Small intestine (tissue), 7 donors: ENCODE measurements around the gene EXD3. TPM values are rescaled to one million over a fixed set of nuclear protein-coding genes. Genes with fewer than 3 reads are reported as not detected.

Experiments used
- DNase-seq, 2 donors: peaks; one replicate each; pipeline versions ENCODE4 v3.0.0 to v3.0.0-alpha.2; 2013
- FAIRE-seq: peaks from 2 replicates; lab custom pipeline; 2012; peaks lifted over from hg19 to GRCh38; lab: Jason Lieb, UNC
- H3K27ac ChIP-seq, 3 donors: one replicate each; pipeline ENCODE4 v1.5.1; 2013; ENCODE audit warnings: low read length in 2 of 3, mild to moderate bottlenecking in 2 of 3, control low read depth in 1 of 3, inconsistent platforms in 1 of 3, low read depth in 1 of 3, moderate library complexity in 1 of 3
- H3K27me3 ChIP-seq, 3 donors: one replicate each; pipeline ENCODE4 v1.6.1; 2013; ENCODE audit warnings: low read length in 3 of 3, inconsistent platforms in 1 of 3; ENCODE audit not compliant: control insufficient read depth in 3 of 3, insufficient read depth in 3 of 3
- H3K36me3 ChIP-seq, 3 donors: one replicate each; pipeline ENCODE4 v1.6.1; 2013; ENCODE audit warnings: low read length in 3 of 3, inconsistent platforms in 1 of 3, low read depth in 1 of 3, mild to moderate bottlenecking in 1 of 3, moderate library complexity in 1 of 3; ENCODE audit not compliant: control insufficient read depth in 3 of 3, insufficient read depth in 2 of 3
- H3K4me1 ChIP-seq, 3 donors: one replicate each; pipeline ENCODE4 v1.6.1; 2013; ENCODE audit warnings: low read length in 2 of 3, inconsistent platforms in 1 of 3, low read depth in 1 of 3, mild to moderate bottlenecking in 1 of 3, moderate library complexity in 1 of 3; ENCODE audit not compliant: control insufficient read depth in 3 of 3, insufficient read depth in 2 of 3
- H3K4me3 ChIP-seq, 3 donors: one replicate each; pipeline ENCODE4 v1.5.1; 2013; ENCODE audit warnings: low read length in 3 of 3, control low read depth in 1 of 3, inconsistent platforms in 1 of 3, low read depth in 1 of 3, mild to moderate bottlenecking in 1 of 3, moderate library complexity in 1 of 3
- H3K9me3 ChIP-seq, 2 donors: one replicate each; pipeline ENCODE4 v1.6.1; 2013; ENCODE audit warnings: low read depth in 1 of 2, low read length in 1 of 2; ENCODE audit not compliant: control insufficient read depth in 2 of 2, insufficient read depth in 1 of 2
- WGBS, 3 donors: extraction: QIAGEN DNeasy Blood & Tissue Kit; methylation state at CpG; one replicate each; pipeline ENCODE4 v1.1.7; 2013; 5-methylcytosine and 5-hydroxymethylcytosine counted together
- polyA plus RNA-seq, 4 donors: library from polyadenylated mRNA; stranded (reverse) in 3 of 4; unstranded in 1 of 4; fragments of 200-250 nt in 3 of 4; fragments of 120-200 nt in 1 of 4; gene quantifications; one replicate each; pipeline versions ENCODE4 v1.2.1 to v1.2.3, GENCODE V29; 2013
- donor health status: healthy with polysubstance abuse.
- donor health status: control.
- donor health status: control.
- donor health status: Bipolar disorder and iron deficiency.
- donor health status: healthy.

The EXD3 gene
- polyA plus RNA-seq, 4 donors = 15.0 to 47.8 (median 32.4) TPM

DNA sequence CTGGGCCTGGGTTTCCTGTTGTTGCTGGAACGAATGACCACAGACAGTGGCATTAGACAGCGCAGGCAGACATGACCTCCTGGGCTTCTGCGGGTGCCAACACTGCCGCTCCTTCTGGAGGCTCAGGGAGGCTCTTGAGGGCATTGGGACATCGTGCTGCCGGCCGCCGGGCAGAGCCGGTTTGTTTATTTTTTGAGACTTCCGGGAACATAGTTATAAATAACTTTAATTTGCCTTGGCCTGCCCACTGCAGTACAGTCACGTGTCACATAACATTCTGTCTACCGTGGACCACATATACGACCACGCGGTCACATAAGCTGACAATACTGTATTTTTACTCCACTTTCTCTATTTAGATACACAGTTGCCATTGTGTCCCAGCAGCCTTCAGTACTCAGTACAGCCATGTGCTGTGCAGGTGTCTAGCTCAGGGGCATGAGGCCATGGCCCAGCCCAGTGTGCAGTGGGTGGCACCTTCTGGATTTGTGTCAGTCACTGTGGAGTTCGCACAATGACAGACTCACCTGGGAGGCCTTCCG is 153.7 kb downstream of the EXD3 start:
- no peak for FAIRE-seq

DNA sequence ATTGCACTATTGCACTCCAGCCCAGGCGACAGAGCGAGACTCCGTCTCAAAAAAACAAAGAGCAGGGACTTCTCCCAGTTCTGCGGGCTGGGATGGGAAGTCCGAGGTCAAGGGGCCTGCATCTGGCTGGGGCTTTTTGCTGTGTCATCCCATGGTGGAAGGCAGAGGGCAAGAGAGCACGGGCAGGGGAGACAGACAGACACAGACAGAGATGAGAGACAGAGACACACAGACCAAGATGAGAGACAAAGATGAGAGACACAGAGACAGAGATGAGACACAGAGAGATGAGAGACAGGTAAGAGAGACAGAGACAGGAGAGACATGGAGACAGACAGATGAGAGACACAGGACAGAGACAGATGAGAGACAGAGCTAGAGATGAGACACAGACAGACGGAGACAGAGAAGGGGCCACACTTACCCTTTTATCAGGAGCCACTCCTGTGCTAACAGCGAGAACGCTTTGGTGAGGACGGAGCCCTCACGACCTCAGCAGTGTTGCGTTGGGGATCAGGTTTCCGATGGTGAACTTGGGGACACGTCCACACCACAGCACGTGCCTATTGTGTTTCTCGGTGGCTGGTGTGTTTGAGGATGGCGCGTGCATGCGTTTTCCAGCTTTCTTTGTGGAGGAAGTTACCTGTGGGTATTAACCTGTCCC is 154.3 kb downstream of the EXD3 start:
- Histone ChIP-seq H3K4me1 (peaks cover 0 to 8% (median 3%) of the 10 kb centered on the region in 3 donors), H3K9me3 (peaks cover 0 to 2% of the 10 kb centered on the region in 2 donors), H3K27me3 (no peaks in the 10 kb centered on the region), H3K4me3 (no peak overlapping the region), H3K27ac (peak overlapping the region in 1 of 3 donors; percentile 76), H3K36me3 (peaks cover 7 to 98% (median 13%) of the 10 kb centered on the region in 3 donors)
- no peak for DNase-seq
- 66 to 72% (median 68%) methylated on average over 19 of the region's 19 CpGs for WGBS, 3 donors
- no peak for FAIRE-seq

More for the DNA sequence above, 153.7 kb downstream of the EXD3 start:
- Histone ChIP-seq H3K36me3 (peaks cover 7 to 98% (median 11%) of the 10 kb centered on the region in 3 donors), H3K4me1 (peaks cover 1 to 8% (median 4%) of the 10 kb centered on the region in 3 donors), H3K27me3 (no peaks in the 10 kb centered on the region), H3K9me3 (peaks cover 0 to 2% of the 10 kb centered on the region in 2 donors), H3K4me3 (peak overlapping the region in 1 of 3 donors; percentile 6), H3K27ac (peak overlapping the region in 2 of 3 donors; percentile 8 to 76)
- DNase-seq = peak in 1 of 2 donors; percentile 70
- WGBS, 3 donors = 21 to 41% (median 37%) methylated on average over 17 of the region's 17 CpGs

DNA sequence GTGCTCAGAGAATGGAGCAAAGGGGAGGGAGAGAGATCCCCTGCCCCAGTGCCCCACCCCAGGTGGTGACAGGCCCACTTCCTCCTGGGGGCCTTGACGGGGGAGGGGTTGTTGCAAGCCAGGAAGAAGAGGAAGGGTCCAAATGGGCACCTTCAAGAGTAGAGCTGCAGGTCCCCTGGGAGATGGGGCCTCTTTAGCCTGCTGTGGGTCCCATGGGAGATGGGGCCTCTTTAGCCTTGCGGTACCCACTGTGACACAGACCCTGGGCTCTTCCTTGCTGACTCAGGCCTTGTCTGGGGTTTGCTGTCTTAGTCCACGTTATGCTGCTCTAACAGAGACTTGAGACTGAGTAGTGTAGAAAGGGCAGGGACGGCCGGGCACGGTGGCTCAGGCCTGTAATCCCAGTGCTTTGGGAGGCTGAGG is 155.0 kb downstream of the EXD3 start:
- Histone ChIP-seq H3K4me1 (peaks cover 0 to 8% (median 3%) of the 10 kb centered on the region in 3 donors), H3K27ac (peak overlapping the region in 1 of 3 donors; percentile 28), H3K4me3 (no peak overlapping the region), H3K36me3 (peaks cover 7 to 96% (median 13%) of the 10 kb centered on the region in 3 donors), H3K9me3 (peaks cover 0 to 2% of the 10 kb centered on the region in 2 donors), H3K27me3 (no peaks in the 10 kb centered on the region)
- DNase-seq (no peak), FAIRE-seq (no peak)
- WGBS, 3 donors = 85 to 91% (median 85%) methylated on average over 6 of the region's 6 CpGs

GRCh38 chr9:137266585-137267453 is 156.1 kb downstream of the EXD3 start:
- H3K27ac ChIP-seq = no peak overlapping the region
- no peak for FAIRE-seq
- 90 to 94% (median 91%) methylated on average over 30 to 34 of the region's 34 CpGs for WGBS, 3 donors
- no peaks in the 10 kb centered on the region for H3K9me3 ChIP-seq
- DNase-seq = no peak
- H3K4me3 ChIP-seq = no peak overlapping the region
- H3K4me1 ChIP-seq = peaks cover 0 to 8% (median 3%) of the 10 kb centered on the region in 3 donors
- no peaks in the 10 kb centered on the region for H3K27me3 ChIP-seq
- peaks cover 7 to 91% (median 11%) of the 10 kb centered on the region in 3 donors for H3K36me3 ChIP-seq

DNA sequence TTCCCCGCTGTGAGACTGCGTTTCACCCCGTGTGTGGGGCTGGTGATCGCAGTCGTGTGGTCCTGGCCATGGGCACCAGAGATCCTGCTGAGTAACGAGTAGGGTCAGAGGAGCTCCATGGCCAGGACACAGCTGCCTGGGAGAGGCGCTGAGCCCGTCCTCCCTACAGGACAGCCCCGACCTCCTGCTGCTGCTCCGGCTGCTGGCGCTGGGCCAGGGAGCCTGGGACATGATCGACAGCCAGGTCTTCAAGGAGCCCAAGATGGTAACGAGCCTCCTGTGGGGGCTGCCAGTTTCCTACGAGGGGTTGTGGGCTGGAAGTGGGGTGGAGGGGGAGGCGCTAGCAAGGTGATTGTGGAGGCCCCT is 156.8 kb downstream of the EXD3 start:
- DNase-seq = no peak
- no peaks in the 10 kb centered on the region for H3K27me3 ChIP-seq
- no peak overlapping the region for H3K4me3 ChIP-seq
- no peak overlapping the region for H3K27ac ChIP-seq
- peaks cover 7 to 90% (median 8%) of the 10 kb centered on the region in 3 donors for H3K36me3 ChIP-seq
- 88 to 92% (median 89%) methylated on average over 11 to 15 of the region's 15 CpGs for WGBS, 3 donors
- H3K4me1 ChIP-seq = peaks cover 0 to 8% (median 3%) of the 10 kb centered on the region in 3 donors
- no peak for FAIRE-seq
- H3K9me3 ChIP-seq = no peaks in the 10 kb centered on the region

- peaks cover 0 to 8% (median 3%) of the 10 kb centered on the region in 3 donors for H3K4me1 ChIP-seq
- H3K36me3 ChIP-seq = peaks cover 7 to 87% (median 8%) of the 10 kb centered on the region in 3 donors
- H3K27ac ChIP-seq = no peak overlapping the region
Measured at GRCh38 chr9:137265496-137266161, 157.3 kb downstream of the EXD3 start.

DNA sequence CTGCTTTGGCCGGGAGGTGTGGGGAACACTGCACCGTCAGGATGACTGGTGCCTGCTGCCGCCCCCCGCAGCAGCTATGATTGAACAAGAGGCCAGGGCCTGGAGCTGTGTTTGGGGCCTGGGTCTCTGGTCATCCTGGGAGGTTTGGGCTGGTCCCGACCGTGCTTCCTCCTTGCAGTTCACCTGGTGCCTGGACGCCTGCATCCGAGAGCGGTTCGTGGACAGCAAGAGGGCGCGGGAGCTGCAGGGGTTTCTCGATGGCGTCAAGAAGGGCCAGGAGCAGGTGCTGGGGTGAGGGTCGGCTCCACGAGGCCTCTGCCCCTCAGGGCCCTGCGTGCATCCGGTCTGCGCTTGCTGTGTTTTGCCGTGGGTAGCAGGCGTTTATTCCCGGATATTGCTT is 158.9 kb downstream of the EXD3 start:
- no peaks in the 10 kb centered on the region for H3K27me3 ChIP-seq
- 93 to 97% (median 96%) methylated on average over 22 of the region's 22 CpGs for WGBS, 3 donors
- H3K4me3 ChIP-seq = no peak overlapping the region
- H3K27ac ChIP-seq = no peak overlapping the region
- DNase-seq (no peak), FAIRE-seq (no peak)
- peaks cover 0 to 4% (median 2%) of the 10 kb centered on the region in 3 donors for H3K4me1 ChIP-seq
- peaks cover 7 to 78% (median 11%) of the 10 kb centered on the region in 3 donors for H3K36me3 ChIP-seq
- no peaks in the 10 kb centered on the region for H3K9me3 ChIP-seq

More at GRCh38 chr9:137265496-137266161, 157.3 kb downstream of the EXD3 start:
- FAIRE-seq = no peak
- DNase-seq = no peak
- no peaks in the 10 kb centered on the region for H3K9me3 ChIP-seq
- no peaks in the 10 kb centered on the region for H3K27me3 ChIP-seq
- no peak overlapping the region for H3K4me3 ChIP-seq
- 93 to 96% (median 94%) methylated on average over 28 to 29 of the region's 29 CpGs for WGBS, 3 donors
